Measurements from ENCODE around the gene DGKI. TPM values are rescaled to one million over a fixed set of nuclear protein-coding genes. Genes with fewer than 3 reads are reported as not detected.

Gene DGKI
- total RNA-seq, 1 experiment from 2014 or later = 0.55 TPM

DNA sequence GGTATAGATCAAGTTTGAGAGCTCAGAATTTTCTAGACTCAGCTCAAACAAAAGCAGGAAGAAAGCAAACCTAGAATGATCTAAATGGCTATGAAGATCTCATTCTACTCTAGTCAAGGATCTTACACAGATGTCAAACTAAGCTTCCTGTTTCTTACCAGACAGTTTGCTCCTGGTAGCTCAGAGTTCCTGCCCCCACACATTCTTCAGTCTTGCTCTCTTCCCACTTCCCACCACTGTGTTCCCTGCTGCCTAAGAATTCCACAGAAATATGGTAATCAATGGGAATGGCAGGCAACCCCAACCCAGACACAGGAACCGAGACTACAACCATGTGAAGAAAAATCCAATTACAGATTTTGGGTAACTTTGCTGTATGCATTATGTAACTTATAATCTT lies 369.8 kb downstream of the DGKI start:
- no peak overlapping the region for H3K4ac ChIP-seq (ENCODE audit: low read depth, low read length)
- peaks cover 0 to 5% of the 10 kb centered on the region in 2 experiments; a peak in 2 of 4 replicates for H3K4me1 Mint-ChIP-seq
- no peaks in the 10 kb centered on the region for H3K36me3 Mint-ChIP-seq (ENCODE audit: insufficient read depth in 1 of 3, low read depth in 3 of 3)
- H2BK12ac ChIP-seq (ENCODE audit: insufficient read length, low read depth, low read length) = no peak overlapping the region
- H3K9ac ChIP-seq (ENCODE audit: extremely low read depth, insufficient read length, low read length) = no peak overlapping the region
- H4K20me1 ChIP-seq (ENCODE audit: control insufficient read depth, insufficient read depth, insufficient read length) = no peaks in the 10 kb centered on the region
- no peak overlapping the region for H2BK5ac ChIP-seq (ENCODE audit: insufficient read length, low read length)
- no peak overlapping the region for H4K91ac ChIP-seq (ENCODE audit: insufficient read length, low read depth, low read length)
- H2BK15ac ChIP-seq (ENCODE audit: low read depth, low read length) = no peak overlapping the region
- H4K5ac ChIP-seq (ENCODE audit: insufficient read length, low read depth, low read length) = no peak overlapping the region
- no peak overlapping the region for H3K4me2 ChIP-seq (ENCODE audit: insufficient read depth, insufficient read length, low read length)
- TF ChIP-seq, protein P1, sequence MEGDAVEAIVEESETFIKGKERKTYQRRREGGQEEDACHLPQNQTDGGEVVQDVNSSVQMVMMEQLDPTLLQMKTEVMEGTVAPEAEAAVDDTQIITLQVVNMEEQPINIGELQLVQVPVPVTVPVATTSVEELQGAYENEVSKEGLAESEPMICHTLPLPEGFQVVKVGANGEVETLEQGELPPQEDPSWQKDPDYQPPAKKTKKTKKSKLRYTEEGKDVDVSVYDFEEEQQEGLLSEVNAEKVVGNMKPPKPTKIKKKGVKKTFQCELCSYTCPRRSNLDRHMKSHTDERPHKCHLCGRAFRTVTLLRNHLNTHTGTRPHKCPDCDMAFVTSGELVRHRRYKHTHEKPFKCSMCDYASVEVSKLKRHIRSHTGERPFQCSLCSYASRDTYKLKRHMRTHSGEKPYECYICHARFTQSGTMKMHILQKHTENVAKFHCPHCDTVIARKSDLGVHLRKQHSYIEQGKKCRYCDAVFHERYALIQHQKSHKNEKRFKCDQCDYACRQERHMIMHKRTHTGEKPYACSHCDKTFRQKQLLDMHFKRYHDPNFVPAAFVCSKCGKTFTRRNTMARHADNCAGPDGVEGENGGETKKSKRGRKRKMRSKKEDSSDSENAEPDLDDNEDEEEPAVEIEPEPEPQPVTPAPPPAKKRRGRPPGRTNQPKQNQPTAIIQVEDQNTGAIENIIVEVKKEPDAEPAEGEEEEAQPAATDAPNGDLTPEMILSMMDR (conservative IDR thresholded peaks at IDR 0.05) = no peak
- no peaks in the 10 kb centered on the region for H3K27me3 Mint-ChIP-seq (ENCODE audit: low read depth)
- H3K4me3 Mint-ChIP-seq = no peak overlapping the region
- no CpG with 5 or more reads among the region's 1 CpG for WGBS (ENCODE audit: extremely low coverage, insufficient read length, low lambda C conversion rate)
- H3K18ac ChIP-seq (ENCODE audit: insufficient read length, low read depth, low read length) = no peak overlapping the region
- H3K23ac ChIP-seq (ENCODE audit: insufficient read length, low read depth, low read length) = no peak overlapping the region
- no peak overlapping the region for H3K27ac Mint-ChIP-seq
- H2AFZ ChIP-seq (ENCODE audit: low read length) = no peak overlapping the region
- no peak for DNase-seq
- no peaks in the 10 kb centered on the region for H3K23me2 ChIP-seq (ENCODE audit: insufficient read length, low read depth, low read length, poor library complexity, severe bottlenecking)
- no peaks in the 10 kb centered on the region for H3K79me2 ChIP-seq (ENCODE audit: insufficient read depth, low read length)
- H4K8ac ChIP-seq (replicated peaks; ENCODE audit: insufficient read length, low read depth, low read length) = no peak overlapping the region
- H3K9me3 ChIP-seq (ENCODE audit: control insufficient read depth, low read depth, low read length) = no peaks in the 10 kb centered on the region
- no peak overlapping the region for H2BK120ac ChIP-seq (ENCODE audit: low read depth, low read length, poor library complexity, severe bottlenecking)
- H2BK20ac ChIP-seq (ENCODE audit: low read depth, low read length, poor library complexity, severe bottlenecking) = no peak overlapping the region
- no peaks in the 10 kb centered on the region for H3K9me3 Mint-ChIP-seq
- H3K4me1 ChIP-seq (ENCODE audit: insufficient read depth, low read length) = no peaks in the 10 kb centered on the region
- H3K79me1 ChIP-seq (ENCODE audit: insufficient read depth, low read depth, low read length, poor library complexity, severe bottlenecking) = no peaks in the 10 kb centered on the region
- no peak overlapping the region for H2AK5ac ChIP-seq (ENCODE audit: insufficient read length, low read length)
- H3K14ac ChIP-seq (ENCODE audit: insufficient read depth, low read length) = no peak overlapping the region
- H3K56ac ChIP-seq (ENCODE audit: insufficient read length, low read depth, low read length) = no peak overlapping the region
- no peak overlapping the region for H3K27ac ChIP-seq (ENCODE audit: insufficient read length, low read depth, low read length)
- H3T11ph ChIP-seq (ENCODE audit: low read length) = no peak overlapping the region
- H3K27me3 ChIP-seq (ENCODE audit: insufficient read depth, low read length) = no peaks in the 10 kb centered on the region
